NB4 (cell line): ENCODE data around the gene MUC6.

Source experiments
- CTCF ChIP-seq: IDR thresholded peaks from one replicate; pipeline ENCODE4 v1.5.1; 2012; ENCODE audit warnings: low read depth, low read length
- POLR2A ChIP-seq: IDR thresholded peaks from 2 replicates; pipeline ENCODE4 v1.6.1; 2011; ENCODE audit warnings: mild to moderate bottlenecking; ENCODE audit not compliant: insufficient read length; ENCODE audit errors: extremely low read depth
- TF ChIP-seq, protein P1 (sequence below): IDR thresholded peaks from 2 replicates; pipeline ENCODE4 v1.6.1; 2011; ENCODE audit warnings: low read depth, low read length

GRCh38 chr11:1009991-1010390, 26.5 kb downstream of the MUC6 start:
- TF ChIP-seq CTCF (no peak), POLR2A (no peak)
- TF ChIP-seq, protein P1, sequence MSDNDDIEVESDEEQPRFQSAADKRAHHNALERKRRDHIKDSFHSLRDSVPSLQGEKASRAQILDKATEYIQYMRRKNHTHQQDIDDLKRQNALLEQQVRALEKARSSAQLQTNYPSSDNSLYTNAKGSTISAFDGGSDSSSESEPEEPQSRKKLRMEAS, result no peak
